MM.1S (cell line): ENCODE results near the gene UST.

ENCODE experiments used
- EZH2 ChIP-seq: fragments of 300-600 bp; sonication (generic); optimal IDR thresholded peaks from 2 replicates; pipeline ENCODE3; 2017; ENCODE audit warnings: low read depth, mild to moderate bottlenecking, antibody characterized with exemption, low read length, mixed read lengths
- TF ChIP-seq, protein P1 (sequence below): fragments of 300-600 bp; sonication (generic); IDR thresholded peaks from 2 replicates; pipeline ENCODE4 v1.5.1; 2016; ENCODE audit warnings: antibody characterized with exemption, low read length, mixed read lengths

DNA sequence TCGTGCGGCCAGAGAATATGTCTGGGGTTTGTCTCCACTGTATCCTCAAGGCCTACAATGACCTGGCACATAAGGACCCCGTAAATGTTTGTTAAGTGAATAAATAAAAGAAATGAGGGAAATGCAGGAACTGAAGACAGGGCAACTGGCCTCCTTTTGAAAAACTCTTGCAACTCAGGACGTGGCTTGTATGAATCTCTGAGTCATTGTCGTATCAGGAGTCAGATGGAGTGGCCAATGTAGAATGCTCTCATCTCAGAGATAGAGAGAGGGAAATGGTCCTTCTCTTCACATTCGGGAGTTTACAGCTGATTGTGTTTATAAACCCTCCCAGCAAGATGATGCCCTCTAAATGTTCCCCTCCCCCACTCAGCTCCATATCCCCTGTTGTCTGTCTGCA, 57.1 kb downstream of the UST start:
- TF ChIP-seq, protein P1, sequence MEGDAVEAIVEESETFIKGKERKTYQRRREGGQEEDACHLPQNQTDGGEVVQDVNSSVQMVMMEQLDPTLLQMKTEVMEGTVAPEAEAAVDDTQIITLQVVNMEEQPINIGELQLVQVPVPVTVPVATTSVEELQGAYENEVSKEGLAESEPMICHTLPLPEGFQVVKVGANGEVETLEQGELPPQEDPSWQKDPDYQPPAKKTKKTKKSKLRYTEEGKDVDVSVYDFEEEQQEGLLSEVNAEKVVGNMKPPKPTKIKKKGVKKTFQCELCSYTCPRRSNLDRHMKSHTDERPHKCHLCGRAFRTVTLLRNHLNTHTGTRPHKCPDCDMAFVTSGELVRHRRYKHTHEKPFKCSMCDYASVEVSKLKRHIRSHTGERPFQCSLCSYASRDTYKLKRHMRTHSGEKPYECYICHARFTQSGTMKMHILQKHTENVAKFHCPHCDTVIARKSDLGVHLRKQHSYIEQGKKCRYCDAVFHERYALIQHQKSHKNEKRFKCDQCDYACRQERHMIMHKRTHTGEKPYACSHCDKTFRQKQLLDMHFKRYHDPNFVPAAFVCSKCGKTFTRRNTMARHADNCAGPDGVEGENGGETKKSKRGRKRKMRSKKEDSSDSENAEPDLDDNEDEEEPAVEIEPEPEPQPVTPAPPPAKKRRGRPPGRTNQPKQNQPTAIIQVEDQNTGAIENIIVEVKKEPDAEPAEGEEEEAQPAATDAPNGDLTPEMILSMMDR = no peak
- TF ChIP-seq EZH2 = no peak
